PFSK-1 (cell line): Measurements from ENCODE around the gene KASH5.
A peak's percentile ranks its signal among the peaks of the same experiment; 100 is the strongest.

Source experiments
- FOXP2 ChIP-seq: optimal IDR thresholded peaks from 2 replicates; pipeline ENCODE3; 2011; ENCODE audit warnings: borderline replicate concordance, control low read depth, inconsistent platforms; ENCODE audit not compliant: insufficient read depth; ENCODE audit errors: extremely low read length, extremely low read depth
- POLR2AphosphoS5 ChIP-seq: IDR thresholded peaks from 2 replicates; pipeline ENCODE4 v1.6.1; 2012; ENCODE audit warnings: low read depth, mild to moderate bottlenecking, control low read depth, low read length, moderate library complexity
- REST ChIP-seq, 2 experiments: IDR thresholded peaks; 2 replicates each; pipeline versions ENCODE4 v1.6.1 to v1.8.0; 2011 to 2012; ENCODE audit warnings: low read depth in 2 of 2, low read length in 2 of 2, control low read depth in 1 of 2, inconsistent platforms in 1 of 2, mild to moderate bottlenecking in 1 of 2, moderate library complexity in 1 of 2; ENCODE audit not compliant: insufficient read depth in 1 of 2
- SIN3A ChIP-seq: IDR thresholded peaks from 2 replicates; pipeline ENCODE4 v1.6.1; 2012; ENCODE audit warnings: mild to moderate bottlenecking, low read length, moderate library complexity, borderline replicate concordance; ENCODE audit not compliant: insufficient read depth
- TAF1 ChIP-seq: IDR thresholded peaks from 2 replicates; pipeline ENCODE4 v1.6.1; 2012; ENCODE audit warnings: low read length, control low read depth, borderline replicate concordance; ENCODE audit not compliant: insufficient read depth

KASH5 gene

DNA sequence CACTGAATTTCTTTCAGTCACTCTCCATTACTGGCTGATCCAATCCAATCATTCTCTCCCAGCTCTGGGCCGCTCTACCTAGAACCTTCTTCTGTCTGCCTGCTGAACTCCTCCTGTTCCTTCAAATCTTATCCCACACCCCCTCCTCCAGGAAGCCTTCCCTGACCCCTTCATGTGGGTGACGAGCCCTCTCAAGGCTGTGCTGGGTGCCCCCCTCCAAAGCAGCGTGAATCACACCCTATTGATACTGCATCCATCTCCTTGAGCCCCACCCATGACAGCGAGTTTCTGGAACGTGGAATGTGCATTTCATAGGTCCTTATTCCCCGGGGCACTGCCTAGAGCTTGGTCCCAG is 60.4 kb downstream of the KASH5 start:
- TF ChIP-seq FOXP2 (no peak), SIN3A (no peak), POLR2AphosphoS5 (no peak), TAF1 (no peak), REST (IDR thresholded peaks at IDR 0.05; ENCODE audit: insufficient read depth in 1 of 2, low read depth in 2 of 2, low read length in 2 of 2) (no peak)

GRCh38 chr19:49450405-49450804 is 62.4 kb downstream of the KASH5 start:
- TF ChIP-seq TAF1, result no peak
- no peak for TF ChIP-seq SIN3A
- no peak for TF ChIP-seq POLR2AphosphoS5
- TF ChIP-seq REST (IDR thresholded peaks at IDR 0.05; ENCODE audit: insufficient read depth in 1 of 2, low read depth in 2 of 2, low read length in 2 of 2), result no peak
- TF ChIP-seq FOXP2, result no peak

DNA sequence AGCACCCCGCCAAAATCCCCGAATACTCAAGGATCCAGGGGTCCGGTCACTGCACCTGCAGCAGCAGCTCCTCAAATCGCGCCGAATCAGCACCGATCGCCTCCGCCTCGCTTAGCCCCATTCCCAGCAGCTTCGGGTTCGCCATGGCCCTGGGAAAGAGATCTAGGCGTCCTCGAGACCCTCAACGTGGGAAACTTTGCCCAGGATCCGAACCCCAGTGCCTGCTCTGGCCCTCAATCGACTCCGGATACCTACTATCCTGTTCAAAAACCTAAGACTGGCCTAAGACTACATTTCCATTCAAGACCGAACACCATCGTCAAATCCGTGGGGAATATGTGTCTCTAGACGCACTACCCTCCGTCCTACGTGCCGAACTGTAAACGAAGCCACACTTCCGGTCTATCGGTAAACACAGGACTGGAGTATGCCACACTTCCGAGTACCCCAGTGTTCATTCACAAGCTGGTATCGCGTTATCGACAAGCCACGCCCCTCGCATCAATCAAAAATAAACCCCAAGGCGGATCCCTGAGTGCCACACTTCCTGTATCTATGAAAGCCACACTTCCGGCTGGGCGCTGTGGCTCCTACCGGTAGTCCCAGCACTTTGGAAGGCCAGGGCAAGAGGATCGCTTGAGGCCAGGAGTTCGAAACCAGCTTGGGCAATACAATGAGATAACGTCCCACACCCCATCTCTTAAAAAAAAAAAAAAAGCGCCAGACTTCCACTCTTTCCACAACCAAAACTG is 63.6 kb downstream of the KASH5 start, which contains the start of gene PIH1D1:
Gene PIH1D1, minus strand, starts transcription at position 385 of the 752 bp plus-strand sequence. Its CDS starts 240 bp downstream, at position 145.
- TF ChIP-seq REST (IDR thresholded peaks at IDR 0.05; ENCODE audit: insufficient read depth in 1 of 2, low read depth in 2 of 2, low read length in 2 of 2) (no peak), TAF1 (peak; percentile 76; the same call in 1 of the 2 replicates), POLR2AphosphoS5 (peak; percentile 82), FOXP2 (peak; percentile 99), SIN3A (peak; percentile 79; the same call in 1 of the 2 replicates)

- TF ChIP-seq FOXP2, result peak; percentile 55
- TF ChIP-seq SIN3A, result peak; percentile 54; the same call in 1 of the 2 replicates
- TF ChIP-seq TAF1, result peak; percentile 97
- no peak; a peak in 1 of 4 replicates for TF ChIP-seq REST (IDR thresholded peaks at IDR 0.05; ENCODE audit: insufficient read depth in 1 of 2, low read depth in 2 of 2, low read length in 2 of 2)
- TF ChIP-seq POLR2AphosphoS5, result peak; percentile 99
Measured at GRCh38 chr19:49453013-49453756, 65.1 kb downstream of the KASH5 start, which contains the start of gene ALDH16A1. TSS of gene ALDH16A1 (plus strand) at chr19:49453225. CDS start at chr19:49453332, 107 bp downstream.
